HL-60 (cell line): ENCODE results near the gene CTCF.

Experiments
- DNase-seq, 2 experiments: peaks; one replicate each; pipeline ENCODE4 v3.0.0-alpha.2; 2010 to 2020; ENCODE audit warnings: low read depth in 1 of 2, low spot score in 1 of 2
- H3K27ac ChIP-seq: fragments of 250-450 bp; sonication (Bioruptor Pico); replicated peaks from 2 replicates; pipeline ENCODE4 v1.5.1; 2020; ENCODE audit warnings: mild to moderate bottlenecking, moderate library complexity
- H3K27me3 ChIP-seq: fragments of 250-450 bp; sonication (Bioruptor Pico); 2 replicates; pipeline ENCODE4 v1.5.1; 2021; ENCODE audit warnings: mild to moderate bottlenecking, moderate library complexity; ENCODE audit not compliant: insufficient read depth, poor library complexity, severe bottlenecking
- H3K4me3 ChIP-seq: replicated peaks from 2 replicates; pipeline ENCODE4 v1.5.1; 2011; ENCODE audit warnings: mild to moderate bottlenecking, control low read depth, low read length; ENCODE audit not compliant: insufficient read depth
- CTCF ChIP-seq: IDR thresholded peaks from one replicate; pipeline ENCODE4 v1.5.1; 2011; ENCODE audit warnings: low read length, control low read depth, inconsistent platforms; ENCODE audit not compliant: insufficient read depth
- GABPA ChIP-seq: IDR thresholded peaks from 2 replicates; pipeline ENCODE4 v1.6.1; 2012; ENCODE audit warnings: low read depth
- POLR2AphosphoS5 ChIP-seq: IDR thresholded peaks from 2 replicates; pipeline ENCODE4 v1.6.1; 2012; ENCODE audit warnings: low read depth
- REST ChIP-seq: IDR thresholded peaks from 2 replicates; pipeline ENCODE4 v1.6.1; 2012; ENCODE audit warnings: low read depth; ENCODE audit not compliant: insufficient replicate concordance
- SPI1 ChIP-seq: IDR thresholded peaks from 2 replicates; pipeline ENCODE4 v1.6.1; 2012; ENCODE audit warnings: low read depth, mild to moderate bottlenecking, borderline replicate concordance

Gene CTCF

GRCh38 chr16:67666559-67667452 lies 104.5 kb downstream of the CTCF start, which contains the start of the genes C16orf86 and ENKD1:
Gene C16orf86 (plus strand): TSS chr16:67666814. CDS start chr16:67666971, 157 bp downstream.
Gene ENKD1 (minus strand): TSS chr16:67666750. CDS start chr16:67666442, 308 bp downstream.
- TF ChIP-seq CTCF (no peak), SPI1 (peak; percentile 5; the same call in 1 of the 2 replicates), GABPA (peak; percentile 71), REST (no peak), POLR2AphosphoS5 (peak; percentile 65; the same call in 1 of the 2 replicates)
- peak within 1 kb of the TSS; percentile 97 for H3K27ac ChIP-seq
- DNase-seq, result peak; percentile 65 to 86
- H3K4me3 ChIP-seq, result peak within 1 kb of the TSS; percentile 59
- H3K27me3 ChIP-seq, result no peaks in the 10 kb centered on the region

- Histone ChIP-seq H3K4me3 (no peak overlapping the region), H3K27ac (peak overlapping the region; percentile 97), H3K27me3 (no peaks in the 10 kb centered on the region)
- TF ChIP-seq POLR2AphosphoS5 (no peak), GABPA (no peak), SPI1 (no peak)
- no peak for DNase-seq
These were observed 105.1 kb downstream of the CTCF start for GRCh38 chr16:67667453-67667816.

GRCh38 chr16:67667817-67668494 lies 105.6 kb downstream of the CTCF start:
- peak overlapping the region; percentile 97 for H3K27ac ChIP-seq
- peak; percentile 85 to 96 for DNase-seq
- TF ChIP-seq REST (no peak), POLR2AphosphoS5 (peak; percentile 17; the same call in 1 of the 2 replicates), CTCF (peak; percentile 95)
- H3K27me3 ChIP-seq, result no peaks in the 10 kb centered on the region
- no peak overlapping the region for H3K4me3 ChIP-seq
